Prostate gland (tissue), 2 donors: ENCODE data around the gene MBOAT2.

Experiments used
- CTCF ChIP-seq, 4 experiments: fragments of 200-600 bp in 2 of 4; fragments of 450-650 bp in 2 of 4; sonication (generic) in 2 of 4; IDR thresholded peaks; 1 replicate in 3 of 4; 2 replicates in 1 of 4; pipeline ENCODE4 v1.5.1; 2016 to 2019; ENCODE audit warnings: antibody characterized with exemption in 4 of 4, mild to moderate bottlenecking in 2 of 4, moderate library complexity in 2 of 4
- POLR2A ChIP-seq: fragments of 450-650 bp; IDR thresholded peaks from one replicate; pipeline ENCODE4 v1.6.1; 2016; ENCODE audit warnings: antibody characterized with exemption, mild to moderate bottlenecking
- POLR2AphosphoS5 ChIP-seq: sonication (generic); formaldehyde crosslinking; IDR thresholded peaks from one replicate; pipeline ENCODE4 v1.6.1; 2017; ENCODE audit warnings: antibody characterized with exemption

- no peak for TF ChIP-seq CTCF (IDR thresholded peaks at IDR 0.05)
- no peak for TF ChIP-seq POLR2AphosphoS5
- TF ChIP-seq POLR2A = no peak
These were observed 144.6 kb downstream of the MBOAT2 start for GRCh38 chr2:8858910-8859309.
